GM12874 (cell line): ENCODE results near the gene VDAC2.

ENCODE experiments used
- TF ChIP-seq, protein P1 (sequence below): IDR thresholded peaks from 2 replicates; pipeline ENCODE4 v1.5.1; 2011; ENCODE audit warnings: low read depth, mild to moderate bottlenecking, control low read depth, low read length, moderate library complexity; ENCODE audit not compliant: insufficient read depth

Gene VDAC2

DNA sequence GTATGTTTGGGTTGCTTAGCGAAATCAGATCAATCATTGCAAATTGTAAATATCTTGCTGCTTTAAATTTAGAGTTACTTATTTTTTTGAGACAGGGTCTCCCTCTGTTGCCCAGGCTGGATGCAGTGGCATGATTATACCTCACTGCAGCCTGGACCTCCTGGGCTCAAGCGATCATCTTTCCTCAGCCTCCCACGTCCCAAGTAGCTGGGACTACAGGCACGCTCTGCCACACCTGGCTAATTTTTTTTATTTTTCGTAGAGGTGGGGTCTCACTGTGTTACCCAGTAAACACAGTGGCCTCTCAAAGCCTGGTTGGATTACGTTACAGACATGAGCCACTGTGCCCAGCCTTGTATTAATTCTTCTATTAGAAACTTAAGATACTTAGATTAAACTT is 1.7 kb downstream of the VDAC2 start:
- TF ChIP-seq, protein P1, sequence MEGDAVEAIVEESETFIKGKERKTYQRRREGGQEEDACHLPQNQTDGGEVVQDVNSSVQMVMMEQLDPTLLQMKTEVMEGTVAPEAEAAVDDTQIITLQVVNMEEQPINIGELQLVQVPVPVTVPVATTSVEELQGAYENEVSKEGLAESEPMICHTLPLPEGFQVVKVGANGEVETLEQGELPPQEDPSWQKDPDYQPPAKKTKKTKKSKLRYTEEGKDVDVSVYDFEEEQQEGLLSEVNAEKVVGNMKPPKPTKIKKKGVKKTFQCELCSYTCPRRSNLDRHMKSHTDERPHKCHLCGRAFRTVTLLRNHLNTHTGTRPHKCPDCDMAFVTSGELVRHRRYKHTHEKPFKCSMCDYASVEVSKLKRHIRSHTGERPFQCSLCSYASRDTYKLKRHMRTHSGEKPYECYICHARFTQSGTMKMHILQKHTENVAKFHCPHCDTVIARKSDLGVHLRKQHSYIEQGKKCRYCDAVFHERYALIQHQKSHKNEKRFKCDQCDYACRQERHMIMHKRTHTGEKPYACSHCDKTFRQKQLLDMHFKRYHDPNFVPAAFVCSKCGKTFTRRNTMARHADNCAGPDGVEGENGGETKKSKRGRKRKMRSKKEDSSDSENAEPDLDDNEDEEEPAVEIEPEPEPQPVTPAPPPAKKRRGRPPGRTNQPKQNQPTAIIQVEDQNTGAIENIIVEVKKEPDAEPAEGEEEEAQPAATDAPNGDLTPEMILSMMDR, result no peak

DNA sequence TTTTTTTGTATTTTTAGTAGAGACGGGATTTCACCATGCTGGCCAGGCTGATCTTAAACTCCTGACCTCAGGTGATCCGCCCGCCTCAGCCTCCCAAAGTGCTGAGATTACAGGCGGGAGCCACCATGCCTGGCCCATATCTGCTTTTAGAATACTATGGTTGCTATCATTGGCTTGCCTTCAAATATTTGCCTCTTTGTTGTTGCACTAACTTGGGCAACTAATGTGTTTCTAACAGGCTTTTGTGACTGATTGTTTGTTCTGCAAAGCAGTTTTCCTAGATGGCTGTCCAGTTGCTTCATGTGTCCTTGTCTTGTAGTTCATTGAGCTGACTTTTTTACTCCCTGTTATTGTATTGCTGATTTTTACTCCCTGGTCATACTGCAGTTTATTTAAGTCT is 9.7 kb downstream of the VDAC2 start:
- TF ChIP-seq, protein P1, result no peak

DNA sequence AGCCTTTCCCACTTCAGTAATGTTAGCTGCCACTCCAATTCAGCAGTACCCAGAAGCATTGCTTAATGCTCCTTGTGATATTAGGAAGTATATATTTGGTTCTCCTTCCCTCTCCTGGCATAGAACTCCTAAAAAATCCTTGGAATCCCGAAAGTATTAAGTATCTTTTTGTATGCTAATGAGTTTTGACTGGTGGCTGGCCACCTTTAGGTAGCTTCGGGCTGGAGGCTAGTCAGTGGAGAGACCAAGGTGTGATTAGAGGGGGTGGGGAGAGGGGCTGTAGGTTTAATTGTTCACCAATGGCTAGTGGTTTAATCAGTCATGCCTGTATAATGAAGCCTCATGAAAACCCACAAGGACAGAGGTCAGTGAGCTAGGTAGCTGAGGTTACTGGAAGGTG is 12.9 kb downstream of the VDAC2 start:
- TF ChIP-seq, protein P1, result no peak

DNA sequence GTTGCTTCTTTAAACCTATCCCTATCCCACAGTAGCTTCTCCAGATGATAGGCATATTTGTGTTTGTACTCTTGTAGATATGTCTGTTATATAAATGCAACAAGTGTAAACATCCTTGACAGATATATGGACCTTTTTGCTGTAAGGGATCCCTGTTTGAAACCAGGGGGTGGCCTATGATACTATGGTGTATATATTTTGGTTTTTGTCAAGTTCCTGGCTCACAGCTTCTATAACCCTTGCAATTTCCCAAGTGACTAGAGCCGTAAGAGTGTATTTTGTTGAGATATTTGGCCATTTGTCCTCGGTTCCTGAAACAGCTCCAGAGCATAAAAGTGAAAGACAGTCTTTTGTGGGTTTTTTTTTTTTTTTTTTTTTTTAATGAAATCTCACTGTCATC is 15.5 kb downstream of the VDAC2 start:
- TF ChIP-seq, protein P1, result no peak

DNA sequence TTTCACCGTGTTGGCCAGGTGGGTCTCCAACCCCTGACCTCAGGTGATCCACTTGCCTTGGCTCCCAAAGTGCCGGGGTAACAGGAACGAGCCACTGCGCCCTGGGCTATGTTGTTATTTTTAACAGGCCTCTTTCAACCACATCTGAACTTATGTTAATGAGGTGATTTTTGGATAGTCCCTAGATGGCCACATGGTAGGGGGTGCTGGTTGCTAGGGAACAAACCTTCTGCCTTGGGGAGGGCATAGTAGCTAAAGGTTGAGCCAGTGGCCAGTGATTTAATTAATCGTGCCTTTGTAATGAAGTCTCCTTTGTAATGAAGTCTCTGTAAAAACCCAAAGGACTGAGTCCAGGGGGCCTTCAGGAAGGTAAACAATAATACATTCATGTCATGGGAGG is 16.1 kb downstream of the VDAC2 start:
- TF ChIP-seq, protein P1, result no peak

DNA sequence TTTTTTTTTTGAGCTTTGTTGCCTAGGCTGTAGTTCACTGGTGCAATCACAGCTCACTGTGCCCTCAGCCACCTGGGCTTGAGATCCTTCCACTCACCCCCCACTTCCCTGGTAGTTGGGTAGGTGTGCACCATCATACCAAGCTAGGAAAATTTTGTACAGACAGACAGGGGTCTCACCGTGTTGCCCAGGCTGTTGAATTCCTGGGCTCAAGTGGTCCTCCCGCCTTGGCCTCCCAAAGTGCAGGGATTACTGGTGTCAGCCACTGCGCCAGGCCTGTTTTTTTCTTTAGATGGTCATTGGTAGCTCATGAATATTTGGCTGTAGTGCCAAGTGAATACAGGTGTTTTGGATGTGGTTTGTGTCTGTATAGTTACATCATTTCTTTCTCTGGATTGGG is 17.7 kb downstream of the VDAC2 start:
- TF ChIP-seq, protein P1, result no peak

DNA sequence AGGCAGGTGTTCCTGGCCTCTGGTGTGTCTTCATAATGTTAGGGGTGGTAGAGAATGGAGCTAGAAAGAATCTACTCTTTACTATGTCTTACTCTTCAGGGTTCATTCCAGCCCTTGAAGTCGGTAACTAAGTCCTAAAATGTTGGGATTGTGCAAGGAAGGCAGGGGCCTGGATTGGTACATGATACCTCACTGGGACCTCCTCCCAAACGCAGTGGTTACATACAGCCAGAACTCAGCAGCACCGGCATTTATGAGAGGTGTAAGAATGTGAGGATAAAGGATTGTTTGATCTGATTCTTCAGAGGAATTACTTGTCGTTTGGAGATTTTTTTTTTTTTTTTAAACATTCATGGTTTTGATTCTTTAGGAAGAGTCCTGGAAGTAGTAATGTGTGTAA is 18.2 kb downstream of the VDAC2 start:
- TF ChIP-seq, protein P1, result no peak

DNA sequence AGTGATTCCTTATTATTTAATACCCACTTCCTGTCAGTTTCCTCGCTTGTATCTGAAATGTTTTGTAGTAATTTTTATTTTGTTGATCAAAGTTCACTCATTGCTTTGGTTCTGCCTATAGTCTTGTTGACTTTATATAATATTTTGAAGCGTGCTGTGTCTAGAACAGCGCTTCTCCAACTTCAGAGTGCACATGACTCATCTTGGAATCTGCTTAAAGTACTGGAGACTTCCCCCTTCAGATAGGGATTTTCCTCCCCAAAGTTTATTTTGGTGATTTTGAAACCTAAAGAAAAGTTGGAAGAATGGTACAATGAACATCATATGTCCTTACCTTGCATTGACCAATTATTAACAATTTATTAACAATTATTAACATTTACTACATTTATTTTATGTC is 19.4 kb downstream of the VDAC2 start:
- TF ChIP-seq, protein P1, result no peak
